SHP77 (cell line): ENCODE data around the gene KLF4.

ENCODE experiments used
- DNase-seq, 2 experiments: peaks; one replicate each; lab custom pipeline; 2025; lab: John Stamatoyannopoulos, UW

Gene KLF4

DNA sequence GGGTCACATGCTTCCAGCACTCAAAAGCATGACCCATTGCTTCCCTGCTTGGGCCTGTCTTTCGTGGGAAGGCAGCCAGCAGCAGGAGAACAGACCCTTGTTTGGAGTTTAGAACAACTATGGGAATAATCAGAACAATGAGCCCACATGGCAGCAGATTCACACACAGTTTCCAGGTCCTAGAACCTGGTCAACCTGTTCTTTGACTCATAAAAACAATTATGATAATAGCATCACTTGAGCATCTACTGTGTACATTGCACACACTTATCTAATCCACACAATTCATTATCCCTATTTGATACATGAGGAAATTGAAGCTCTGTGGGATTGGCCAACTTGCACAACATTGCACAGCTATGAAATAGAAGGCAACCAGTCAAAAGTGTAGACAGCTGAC is 41.7 kb downstream of the KLF4 start:
- DNase-seq = no peak

DNA sequence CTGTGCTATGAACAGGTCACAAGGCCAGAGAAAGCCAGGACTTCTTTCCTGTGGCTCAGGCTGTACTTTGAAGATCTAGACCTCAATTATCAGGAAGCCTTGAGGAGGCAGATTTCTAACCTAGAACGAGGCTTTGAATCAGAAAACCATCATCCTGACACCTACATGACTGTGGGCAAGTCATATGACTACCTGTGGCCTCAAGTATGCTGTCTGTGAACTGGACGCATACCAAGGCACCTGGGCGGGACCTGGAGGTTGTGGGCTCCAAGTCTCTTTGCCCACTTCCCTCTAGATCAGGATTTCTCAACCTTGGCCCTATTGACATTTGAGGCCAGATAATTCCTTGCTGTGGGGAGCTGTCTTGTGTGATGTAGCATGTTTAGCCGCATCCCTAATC is 42.5 kb downstream of the KLF4 start:
- no peak for DNase-seq

DNA sequence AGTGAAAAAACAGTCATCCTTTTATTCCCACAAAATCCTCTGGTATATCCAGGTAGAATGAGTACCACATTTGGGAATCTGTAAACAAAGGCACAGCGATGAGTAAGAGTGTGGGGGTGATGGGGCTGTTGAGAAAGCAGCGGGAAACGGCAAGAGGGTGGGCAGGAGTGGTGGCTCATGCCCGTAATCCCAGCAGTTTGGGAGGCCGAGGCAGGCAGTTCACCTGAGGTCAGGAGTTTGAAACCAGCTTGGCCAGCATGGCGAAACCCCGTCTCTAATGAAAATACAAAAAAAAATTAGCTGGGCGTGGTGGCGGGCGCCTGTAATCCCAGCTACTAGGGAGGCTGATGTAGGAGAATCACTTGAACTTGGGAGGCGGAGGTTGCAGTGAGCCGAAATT is 43.1 kb downstream of the KLF4 start:
- no peak for DNase-seq

DNA sequence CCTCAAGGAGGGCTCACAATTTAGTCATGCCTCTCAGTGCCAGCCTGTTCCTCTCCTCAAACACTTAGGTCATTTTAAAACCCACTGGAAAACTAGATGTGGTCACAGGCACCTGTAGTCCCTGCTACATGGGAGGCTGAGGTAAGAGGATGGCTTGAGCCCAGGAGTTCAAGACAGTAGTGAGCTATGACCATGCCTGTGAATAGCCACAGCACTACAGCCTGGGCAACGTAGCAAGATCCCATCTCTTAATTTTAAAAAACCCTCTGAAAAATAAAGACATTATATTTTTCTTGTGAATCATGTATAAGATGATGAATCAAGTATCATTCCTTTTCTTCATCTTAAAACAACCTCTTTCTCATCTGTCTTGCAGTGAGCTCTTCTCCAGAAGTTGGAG is 45.8 kb downstream of the KLF4 start:
- DNase-seq = no peak

DNA sequence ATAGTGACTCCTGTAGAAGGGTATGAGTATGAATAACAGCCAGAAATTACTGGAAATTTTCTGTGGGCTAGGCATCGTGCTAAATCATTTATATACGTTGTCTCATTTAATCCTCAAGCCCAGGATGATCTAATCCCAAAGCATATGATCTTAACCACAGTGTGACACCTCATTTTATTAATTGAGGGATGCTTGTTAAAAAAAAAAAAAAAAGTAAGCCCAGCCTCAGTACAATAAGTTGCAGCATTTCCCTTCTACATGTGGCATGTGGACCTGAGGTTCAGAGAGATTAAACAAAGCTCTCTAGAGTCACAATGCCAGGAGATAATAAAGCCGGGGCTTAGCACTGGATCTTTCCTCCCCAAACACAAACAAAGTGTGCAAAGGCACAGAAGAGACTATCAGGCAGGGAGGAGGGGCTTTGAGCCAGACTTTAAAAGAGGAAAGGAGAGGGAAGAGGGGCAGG is 49.5 kb downstream of the KLF4 start:
- DNase-seq = no peak

DNA sequence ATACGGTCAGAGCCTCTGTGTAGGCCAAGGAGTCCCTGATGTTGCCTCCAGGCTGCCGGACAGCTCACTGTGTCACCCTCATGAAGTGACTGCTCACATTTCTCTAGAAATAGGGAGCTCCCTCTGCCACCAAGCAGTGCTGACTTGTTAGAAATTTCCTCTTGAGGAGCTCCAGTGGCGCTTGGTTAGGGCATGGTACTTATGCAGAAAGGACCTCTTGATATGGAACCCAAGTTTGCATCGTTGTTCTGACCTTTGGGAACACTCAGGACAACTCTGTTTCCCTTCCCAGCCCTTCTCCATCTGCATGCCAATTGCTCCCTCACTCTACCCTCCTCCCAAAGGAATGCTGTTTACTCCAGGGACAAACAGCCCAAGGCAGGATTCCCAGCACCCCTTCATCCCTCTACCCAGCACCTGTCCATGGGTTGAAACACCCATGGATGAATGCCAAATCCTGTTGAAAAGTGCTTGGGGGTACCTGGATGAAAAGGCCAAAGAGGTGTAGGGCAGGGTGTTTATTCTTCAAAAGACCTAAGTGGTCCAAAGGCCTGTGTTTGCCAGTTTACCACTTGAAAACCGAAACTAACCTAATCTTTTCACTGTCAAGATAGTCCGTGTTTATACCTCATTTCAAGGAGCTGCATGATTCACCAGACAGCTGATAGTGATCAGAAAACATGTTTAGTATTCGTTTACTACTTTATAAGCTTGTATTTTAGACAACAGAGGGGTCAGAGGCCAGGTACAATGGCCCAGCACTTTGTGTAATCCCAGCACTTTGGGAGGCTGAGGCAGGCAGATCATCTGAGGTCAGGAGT is 51.1 kb downstream of the KLF4 start:
- no peak for DNase-seq

DNA sequence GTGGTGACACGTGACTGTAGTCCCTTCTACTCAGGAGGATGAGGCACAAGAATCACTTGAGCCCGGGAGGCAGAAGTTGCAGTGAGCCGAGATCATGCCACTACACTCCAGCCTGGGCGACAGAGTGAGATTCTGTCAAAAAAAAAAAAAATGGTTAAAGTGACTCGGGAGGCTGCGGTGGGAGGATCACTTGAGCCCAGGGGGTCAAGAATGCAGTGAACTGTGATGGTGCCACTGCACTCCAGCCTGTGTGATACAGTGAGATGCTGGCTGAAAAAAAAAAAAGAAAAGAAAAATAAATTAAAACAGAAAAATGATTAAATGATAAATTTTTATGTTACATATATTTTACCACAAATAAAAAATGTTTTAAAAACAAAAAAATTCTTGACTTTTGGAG is 51.9 kb downstream of the KLF4 start:
- DNase-seq = no peak

DNA sequence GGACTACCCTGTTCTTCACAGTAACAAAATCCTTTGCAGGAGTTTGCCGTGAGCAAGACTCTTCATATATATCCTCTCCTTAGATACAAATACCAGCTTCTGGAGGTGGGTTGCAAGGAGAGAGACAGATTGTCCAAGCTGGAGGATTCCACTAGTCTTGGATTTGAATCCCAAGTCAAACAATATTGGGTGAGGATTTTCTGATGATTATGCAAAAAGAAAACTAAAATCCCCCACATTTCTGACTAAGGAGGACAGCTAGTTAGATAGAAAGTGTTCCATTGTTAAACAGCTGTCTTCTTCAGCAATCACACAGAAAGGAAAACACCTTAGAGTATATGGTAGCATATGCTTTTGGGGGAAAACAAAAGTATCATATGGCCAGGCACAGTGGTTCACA is 54.2 kb downstream of the KLF4 start:
- no peak for DNase-seq
